GM19467 (cell line): ENCODE measurements around the gene GDPD2.
A peak's percentile ranks its signal among the peaks of the same experiment; 100 is the strongest.

ENCODE experiments used
- ATAC-seq: cut with Tn5 transposase; IDR thresholded peaks from one replicate; pipeline ENCODE4 v1.9.1; 2021; ENCODE audit warnings: mild to moderate bottlenecking, moderate library complexity; ENCODE audit not compliant: unreplicated experiment

The GDPD2 gene

DNA sequence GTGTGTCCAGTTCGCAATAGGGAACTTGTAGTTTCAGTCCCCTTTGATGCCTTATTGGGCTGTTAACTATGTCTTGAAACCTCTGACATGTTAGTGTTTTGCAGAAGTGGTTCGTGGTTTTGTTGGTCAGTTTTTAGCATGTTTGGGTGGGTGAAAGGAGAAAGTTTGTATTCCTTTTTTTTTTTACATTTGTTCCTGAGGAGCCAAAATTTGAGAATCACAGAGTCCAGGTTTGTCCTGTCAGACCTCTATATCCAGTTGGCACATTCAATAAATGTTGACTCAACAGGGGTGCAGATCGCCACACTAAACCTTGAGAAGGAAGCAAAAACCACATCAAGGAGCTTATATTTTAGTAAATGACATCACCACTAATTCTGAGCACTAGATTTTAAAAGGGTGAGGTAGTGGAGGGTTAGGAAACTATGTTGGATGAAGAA is 47.8 kb downstream of the GDPD2 start:
- peak; percentile 53 for ATAC-seq

DNA sequence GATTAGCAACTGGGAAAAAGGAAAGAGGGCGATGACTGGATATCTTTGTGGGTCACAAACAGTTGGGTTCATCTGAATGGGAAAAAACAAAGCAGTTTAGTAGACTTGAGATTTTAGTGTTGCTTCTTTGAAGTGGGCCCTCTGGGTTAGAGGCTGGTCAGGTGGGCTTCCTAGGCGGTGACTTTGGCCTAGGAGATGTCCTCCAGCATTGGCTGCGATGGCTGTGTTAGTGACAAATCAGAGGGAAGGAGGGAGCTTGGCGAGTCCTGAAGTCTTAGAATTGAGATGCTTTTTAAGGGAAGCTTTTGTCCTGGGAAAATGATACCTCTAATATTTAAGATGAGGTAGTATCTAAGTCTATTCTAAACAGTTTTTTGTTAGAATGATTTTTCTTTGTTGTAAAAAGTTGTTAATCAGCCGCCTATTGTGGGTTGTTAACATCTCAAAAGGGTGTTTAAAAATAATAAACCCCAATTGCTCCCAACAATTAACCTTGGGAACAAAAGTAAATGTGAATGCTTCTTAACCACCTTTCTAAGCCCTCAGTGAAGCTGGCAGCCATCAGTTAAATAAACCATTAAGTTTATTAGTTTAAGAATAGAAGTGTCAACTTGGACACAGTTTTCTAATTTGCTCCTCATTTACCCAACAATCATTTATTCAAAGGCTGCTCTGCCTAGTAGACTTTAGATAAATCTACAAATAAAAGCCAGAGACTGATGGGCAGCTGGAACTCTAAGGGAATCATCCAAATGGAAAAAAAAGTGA is 53.2 kb downstream of the GDPD2 start:
- ATAC-seq: no peak

DNA sequence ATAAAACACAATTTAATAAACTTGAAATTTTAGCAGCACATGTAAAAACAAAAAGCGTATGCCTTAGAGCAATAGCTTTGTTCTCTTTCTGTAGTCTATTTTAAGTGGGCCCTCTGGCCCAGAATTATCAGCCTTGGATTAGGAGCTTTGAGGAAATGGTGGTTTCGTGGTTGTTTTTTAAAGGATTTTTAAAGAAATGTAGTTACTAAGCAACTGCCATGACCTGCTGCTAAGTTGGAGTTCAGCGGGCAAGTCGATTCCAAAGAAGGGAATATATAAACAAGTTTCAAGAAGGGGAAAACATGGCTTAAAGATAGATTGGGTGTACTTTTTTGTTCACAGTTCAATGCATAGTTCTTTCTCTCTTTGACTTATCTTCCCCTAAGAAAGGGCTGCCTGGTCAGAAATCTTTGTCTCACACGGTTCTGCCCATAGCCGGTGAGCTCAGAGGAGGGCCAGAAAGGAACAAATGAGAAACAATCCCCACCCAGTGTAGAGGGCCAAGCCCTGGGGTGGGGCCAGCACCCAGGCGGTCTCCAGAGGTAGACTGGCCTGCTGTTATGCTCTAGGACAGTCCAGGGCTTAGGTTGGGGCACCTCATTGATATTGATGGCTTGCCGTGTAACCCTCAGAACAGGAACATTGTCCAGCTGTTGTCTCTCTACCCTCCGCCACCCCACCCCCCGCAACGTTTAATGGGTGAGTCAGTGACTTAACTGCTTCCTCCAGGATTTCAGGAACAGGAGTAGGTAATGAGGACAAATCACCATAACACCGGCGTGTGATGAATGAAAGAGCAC is 54.0 kb downstream of the GDPD2 start:
- no peak for ATAC-seq

DNA sequence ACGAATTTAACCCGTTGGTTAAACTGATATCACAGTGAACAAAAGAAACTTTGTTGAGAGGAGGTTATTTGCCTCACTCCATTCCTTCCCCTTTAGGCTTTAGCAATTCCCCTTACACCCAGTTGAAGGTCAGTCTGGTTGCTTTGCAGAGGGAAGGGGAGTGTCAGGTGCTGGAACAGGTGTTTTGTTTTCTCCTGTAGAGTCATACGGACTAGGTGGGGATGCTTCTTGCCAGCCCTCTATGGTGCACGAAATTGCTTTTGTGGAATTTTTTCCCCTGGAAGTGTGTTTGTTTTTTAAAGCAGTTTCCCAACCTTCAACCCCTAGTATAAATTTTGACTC is 54.6 kb downstream of the GDPD2 start:
- no peak for ATAC-seq

DNA sequence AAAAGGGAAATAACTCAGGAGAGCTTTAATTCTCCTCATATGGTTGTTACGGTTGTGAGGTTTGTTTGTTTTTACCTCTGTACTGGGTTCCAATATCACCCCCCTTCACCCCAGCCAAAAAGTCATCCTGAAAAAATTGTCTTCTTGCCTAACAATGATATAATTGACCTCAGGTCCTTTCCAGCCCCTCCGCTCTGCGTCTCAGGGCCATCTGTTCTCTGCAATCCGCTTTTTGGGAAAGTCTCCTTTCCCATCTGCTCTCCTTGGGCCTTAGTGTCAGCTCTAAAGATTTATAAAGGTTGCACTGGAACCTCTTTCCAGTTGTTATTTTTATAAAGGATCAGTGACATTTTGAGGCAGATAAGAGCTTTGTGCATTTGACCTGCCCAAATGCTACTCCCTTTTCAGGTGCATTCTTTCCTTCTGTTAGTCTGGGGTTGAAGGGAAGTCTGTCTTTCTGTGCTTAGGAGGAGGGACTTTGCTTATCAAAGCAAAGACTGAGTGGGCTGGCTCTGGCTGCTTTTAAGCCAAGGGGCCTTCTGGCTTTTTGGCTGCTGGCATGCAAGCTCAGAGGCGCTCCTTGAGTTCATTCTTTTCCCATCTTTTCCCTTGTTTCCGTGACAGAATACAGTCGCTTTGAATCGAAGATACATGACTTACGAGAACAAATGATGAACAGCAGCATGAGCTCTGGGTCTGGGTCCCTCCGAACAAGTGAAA is 55.6 kb downstream of the GDPD2 start:
- ATAC-seq: no peak

DNA sequence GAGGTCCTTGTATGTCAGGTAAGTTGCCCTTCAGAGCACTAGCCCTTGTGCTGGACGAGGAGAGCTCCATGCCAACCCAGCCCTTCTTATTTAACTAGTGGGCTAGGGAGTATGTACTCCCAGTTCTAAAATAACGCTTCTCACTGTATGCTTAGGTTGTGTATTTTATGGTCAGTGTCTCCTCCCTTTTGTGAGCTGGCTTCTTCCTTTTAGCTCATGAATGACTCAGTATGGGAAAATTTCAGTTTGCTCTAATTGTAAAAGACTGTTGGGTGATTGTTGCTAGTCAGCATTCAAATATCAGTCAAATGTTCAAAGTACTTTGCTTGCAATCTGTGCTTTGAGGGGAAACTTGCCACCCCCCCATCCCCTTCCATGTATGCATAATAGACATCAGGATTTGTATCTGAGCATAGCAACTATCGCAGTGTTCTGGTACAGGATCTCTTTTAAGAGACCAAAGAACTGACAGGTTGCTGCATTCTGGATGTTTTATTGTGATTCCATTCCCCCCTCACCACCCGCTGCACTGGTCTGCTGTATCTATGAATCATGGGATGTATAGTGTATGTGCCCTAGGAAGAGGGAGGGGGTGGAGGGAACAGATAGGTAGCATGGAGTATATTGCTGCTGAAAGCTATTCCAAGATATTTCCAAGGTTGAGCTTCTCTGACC is 56.3 kb downstream of the GDPD2 start:
- ATAC-seq: no peak

DNA sequence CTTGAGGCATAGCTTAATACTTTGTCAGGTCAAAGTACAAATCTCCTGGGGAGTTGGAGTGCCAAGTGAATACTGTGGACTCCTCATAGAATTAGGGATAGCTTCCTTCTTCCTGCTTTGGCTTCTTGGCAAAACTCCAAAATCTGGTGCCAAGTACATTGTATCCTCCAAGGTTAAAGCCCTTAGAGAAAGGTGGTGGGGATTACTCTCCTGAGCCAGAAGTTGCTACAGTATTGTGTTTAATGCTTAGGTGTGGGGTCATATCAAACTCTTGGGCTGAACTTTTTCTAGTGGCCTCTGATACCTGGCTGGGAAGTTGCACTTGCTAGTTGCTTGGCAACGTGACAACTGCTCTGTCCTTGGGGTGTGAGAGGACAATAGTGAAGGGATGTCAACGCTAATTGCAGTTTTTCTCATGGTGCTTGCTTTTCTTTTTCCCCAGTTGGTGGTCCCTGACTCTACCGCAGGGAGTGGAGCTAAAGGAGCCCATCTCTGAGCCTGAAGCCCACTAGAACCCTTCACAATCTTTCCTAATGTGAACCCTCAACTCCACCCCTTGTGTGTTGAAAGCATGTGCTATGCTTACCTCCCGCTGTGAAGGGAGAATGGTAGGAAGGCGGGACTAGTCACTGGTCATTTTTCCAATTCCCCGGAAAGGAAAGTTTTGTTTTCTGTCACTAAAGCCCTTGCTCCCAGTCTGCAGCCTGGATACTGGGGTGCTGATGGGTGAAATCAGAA is 57.0 kb downstream of the GDPD2 start:
- ATAC-seq: no peak

DNA sequence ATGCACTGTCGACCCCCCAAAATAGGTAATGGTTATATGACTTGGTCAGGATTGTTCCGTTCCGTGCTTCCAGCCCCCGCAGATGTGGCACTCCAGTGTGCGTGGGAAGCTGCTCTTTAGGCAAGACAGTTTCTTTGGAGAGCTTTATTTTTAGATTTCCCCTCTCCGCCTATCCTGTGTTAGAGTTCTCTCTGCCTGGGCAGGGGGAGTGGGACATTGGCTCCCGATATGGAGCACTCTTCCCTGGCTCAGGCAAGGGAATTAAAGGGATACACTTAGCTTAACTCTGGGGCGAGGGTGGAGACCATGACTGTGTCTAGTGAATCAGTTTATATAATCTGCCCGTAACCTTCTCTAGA is 57.5 kb downstream of the GDPD2 start:
- no peak for ATAC-seq

DNA sequence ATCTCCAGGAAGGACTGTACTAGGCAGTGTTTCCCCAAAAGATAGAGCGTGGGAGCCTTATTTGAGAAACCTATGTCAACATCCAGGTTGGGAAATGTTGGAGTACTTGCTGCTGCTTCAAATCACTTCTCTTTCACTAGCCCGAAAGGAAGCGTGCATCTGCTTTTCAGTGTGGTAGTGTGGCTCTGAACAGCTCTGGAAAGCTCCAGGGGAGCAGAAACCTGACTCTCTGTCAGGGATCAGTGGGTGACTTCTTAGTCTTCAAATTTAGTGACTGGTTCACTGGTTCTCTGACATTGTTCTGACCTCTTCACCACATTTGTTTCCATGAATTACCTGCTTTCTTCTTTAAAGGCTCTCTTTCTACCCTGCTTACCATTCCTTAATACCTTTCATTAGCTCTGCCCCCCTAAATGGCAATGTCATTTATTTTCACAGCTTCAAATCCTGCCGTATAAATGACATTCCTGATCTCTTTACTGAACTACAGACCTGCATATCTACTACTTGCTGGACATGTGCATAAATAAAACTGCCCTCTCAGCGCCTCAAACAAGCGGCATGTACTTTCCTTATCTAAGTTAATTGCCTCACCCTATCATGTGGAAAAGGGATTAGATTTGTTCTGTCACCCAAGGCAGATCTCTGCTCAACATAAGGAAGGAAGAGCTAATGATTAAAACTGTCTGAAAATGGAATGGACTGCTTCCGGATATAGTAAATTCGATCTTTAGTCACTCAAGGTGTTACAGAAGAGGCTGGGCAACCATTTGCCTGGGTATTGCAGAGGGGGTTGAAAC is 58.6 kb downstream of the GDPD2 start:
- no peak for ATAC-seq

DNA sequence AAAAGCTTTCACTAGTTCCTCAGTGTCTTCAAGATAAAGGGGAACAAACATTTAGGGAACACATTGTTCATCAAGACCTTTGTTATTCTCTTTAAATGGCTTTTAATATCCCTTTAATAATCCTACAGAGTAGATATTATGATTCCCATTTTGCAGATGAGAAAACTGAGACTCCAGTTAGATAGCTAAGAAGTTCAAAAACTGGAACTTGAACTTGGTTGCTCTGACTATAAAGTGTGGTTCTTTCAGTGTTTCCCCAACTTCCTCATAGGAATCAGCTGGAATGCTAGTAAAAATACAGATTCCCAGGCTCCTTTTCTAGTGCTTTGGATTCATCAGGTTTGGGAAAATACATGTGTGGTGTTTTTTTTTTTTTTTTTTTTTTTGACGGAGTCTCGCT is 59.2 kb downstream of the GDPD2 start:
- no peak for ATAC-seq
